ENCODE results near the gene MAPK14.
"Not testable (repeated sequence)": the region's sequence is repeated elsewhere in the genome, so short reads cannot be mapped to it uniquely, and the experiment has no call there.

MAPK14 gene

DNA sequence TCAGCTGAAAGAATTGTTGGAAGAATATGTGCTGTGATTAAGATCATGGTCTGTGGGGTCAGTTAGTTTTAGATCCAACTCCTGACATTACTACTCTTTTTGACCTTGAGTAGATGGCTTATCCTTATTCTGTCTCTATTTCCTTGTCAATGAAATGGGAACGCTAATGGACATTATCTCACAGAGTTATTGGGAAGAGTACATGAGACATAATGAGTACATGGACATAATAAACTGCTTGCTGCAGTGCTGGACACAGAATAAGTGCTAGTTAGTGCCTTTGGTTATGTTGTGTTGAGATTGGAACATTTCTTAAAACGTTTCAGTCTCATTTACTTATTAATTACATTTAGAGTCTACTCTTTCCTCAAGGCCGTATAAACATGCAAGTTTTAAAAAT, 42.6 kb downstream of the MAPK14 start:
- DNase-seq, result no peak

DNA sequence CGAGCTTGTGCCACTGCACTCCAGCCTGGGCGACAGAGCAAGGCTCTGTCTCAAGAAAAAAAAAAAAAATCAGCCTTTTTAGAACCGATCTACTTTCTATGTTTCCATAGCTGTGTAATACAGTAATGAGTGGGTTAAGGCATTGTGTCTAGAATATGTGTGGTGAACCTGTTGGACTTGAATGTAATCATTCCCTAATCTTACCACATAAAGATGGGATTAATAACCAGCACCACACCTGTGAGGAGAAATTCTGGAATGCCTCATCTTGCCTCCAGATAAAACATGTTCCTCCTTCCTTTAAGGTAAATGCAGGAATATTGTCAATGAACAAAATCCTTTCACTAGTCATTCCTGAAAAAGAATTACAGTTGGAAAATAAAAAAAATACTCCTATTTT, 43.7 kb downstream of the MAPK14 start:
- no peak for DNase-seq

DNA sequence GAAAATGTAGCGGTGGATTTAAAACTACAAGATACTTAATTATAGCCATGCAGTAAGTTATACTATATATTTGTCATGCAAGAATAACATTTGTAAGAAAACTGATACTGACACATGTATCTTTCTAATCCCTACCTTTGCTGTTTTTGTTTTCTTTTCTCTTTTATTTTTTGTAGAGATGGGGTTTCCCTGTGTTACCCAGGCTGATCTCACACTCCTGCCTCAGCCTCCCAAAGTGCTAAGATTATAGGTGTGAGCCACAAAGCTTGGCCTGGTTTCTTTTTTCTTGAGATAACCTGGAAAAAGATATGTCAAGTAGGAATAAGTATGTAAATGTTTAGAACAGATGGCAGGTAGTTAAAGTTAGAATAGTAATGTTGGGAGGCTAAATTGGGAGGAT, 44.1 kb downstream of the MAPK14 start:
- no peak for DNase-seq

DNA sequence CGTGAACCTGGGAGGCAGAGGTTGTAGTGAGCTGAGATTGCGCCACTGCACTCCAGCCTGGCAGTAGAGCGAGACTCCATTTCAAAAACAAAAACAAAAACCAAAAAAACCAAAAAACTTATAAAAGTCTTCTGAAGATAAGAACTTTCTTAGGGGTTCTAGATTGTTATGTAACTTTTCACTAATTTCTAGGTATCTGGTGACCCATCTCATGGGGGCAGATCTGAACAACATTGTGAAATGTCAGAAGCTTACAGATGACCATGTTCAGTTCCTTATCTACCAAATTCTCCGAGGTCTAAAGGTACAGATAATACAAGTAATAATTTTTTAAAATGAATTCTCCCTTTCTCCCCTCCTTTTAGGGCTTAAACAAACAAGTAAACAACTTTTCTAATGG, 45.1 kb downstream of the MAPK14 start:
- no peak for DNase-seq

DNA sequence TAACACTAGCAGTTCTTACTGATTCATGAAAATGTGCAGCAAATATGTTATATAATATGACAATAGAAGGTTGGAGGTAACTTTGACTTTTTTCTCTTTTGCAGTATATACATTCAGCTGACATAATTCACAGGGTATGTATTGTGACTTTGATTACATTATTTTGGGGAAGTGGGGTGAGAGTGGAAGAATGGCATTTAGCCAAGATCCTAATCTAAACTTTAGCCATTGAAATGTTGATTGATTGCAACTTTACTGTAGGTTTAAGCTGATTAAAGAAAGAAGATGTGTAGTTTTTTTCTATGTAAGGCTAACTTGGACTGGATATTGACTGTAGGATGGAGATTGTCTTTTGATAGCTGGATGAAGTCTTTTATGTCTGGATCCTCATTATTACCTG, 46.0 kb downstream of the MAPK14 start:
- no peak for DNase-seq

DNA sequence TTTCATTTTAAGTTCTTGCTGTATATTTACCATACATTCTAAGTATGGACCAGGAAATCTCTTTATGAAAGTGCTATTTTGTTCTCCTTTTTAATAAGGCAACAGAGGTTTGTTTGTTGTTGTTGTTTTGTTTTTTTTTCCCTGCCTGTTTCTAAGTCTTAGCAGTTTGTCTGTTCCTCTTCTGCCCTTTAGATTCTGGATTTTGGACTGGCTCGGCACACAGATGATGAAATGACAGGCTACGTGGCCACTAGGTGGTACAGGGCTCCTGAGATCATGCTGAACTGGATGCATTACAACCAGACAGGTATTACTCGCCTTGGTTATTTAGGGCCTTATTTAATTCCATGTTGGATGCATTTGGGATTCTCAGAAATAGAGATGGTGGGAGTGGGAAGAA, 48.0 kb downstream of the MAPK14 start:
- no peak for DNase-seq

DNA sequence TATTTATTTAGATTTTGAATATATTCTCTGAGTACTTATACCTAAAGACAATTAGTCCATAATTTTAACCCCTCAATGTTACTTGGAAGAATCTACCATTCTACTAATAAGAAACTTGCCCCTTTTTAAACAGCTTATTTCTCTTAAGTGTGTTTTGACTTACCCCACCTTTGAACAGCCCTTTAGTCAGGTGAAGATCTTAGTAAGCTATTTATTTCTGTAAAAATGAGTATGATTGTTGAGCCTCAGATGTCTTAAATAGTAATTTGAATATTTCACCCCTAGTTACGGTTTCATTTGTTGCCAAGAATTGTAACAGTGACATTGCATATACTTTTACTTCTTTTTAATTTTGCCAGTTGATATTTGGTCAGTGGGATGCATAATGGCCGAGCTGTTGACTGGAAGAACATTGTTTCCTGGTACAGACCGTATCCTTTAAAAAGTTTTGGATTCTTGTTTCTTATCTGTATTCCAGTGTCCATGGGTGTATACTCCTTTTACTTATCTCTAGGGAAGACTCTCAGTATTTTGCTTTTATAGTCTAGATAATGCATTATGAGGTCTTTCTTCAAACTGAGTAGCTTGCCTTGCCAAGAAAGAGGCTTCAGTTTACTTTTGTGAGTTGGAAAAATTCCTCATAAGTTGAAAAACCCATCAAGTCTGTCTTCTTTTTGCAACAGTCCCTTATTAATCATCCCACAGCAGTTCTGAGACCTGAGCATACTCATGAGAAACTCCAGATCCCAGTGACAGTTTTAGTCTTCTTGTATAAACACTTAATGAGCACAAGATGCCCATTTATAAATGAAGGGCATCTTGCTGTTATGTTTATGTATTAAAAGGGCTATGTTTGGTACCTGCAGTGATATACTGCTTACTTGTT, 48.8 kb downstream of the MAPK14 start:
- DNase-seq, result no peak

DNA sequence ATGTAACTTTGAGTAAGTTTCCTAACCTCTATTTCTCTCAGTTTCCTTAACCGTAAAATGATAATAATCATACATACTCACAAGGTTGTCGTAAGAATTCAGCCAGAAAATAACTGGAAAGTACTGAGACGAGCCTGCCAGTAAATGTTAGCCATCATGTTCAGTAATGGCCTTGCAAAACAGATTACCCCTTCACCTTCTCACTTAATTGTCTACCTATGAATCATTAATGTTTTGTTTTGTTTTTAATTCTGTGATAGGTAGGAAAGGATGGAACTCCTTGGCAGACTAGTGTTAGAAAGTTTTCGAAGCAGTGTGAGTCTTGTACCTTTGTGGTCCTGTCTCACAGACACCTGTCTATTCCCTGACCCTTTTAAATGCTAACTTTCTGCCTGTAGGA, 50.6 kb downstream of the MAPK14 start:
- DNase-seq, result no peak

DNA sequence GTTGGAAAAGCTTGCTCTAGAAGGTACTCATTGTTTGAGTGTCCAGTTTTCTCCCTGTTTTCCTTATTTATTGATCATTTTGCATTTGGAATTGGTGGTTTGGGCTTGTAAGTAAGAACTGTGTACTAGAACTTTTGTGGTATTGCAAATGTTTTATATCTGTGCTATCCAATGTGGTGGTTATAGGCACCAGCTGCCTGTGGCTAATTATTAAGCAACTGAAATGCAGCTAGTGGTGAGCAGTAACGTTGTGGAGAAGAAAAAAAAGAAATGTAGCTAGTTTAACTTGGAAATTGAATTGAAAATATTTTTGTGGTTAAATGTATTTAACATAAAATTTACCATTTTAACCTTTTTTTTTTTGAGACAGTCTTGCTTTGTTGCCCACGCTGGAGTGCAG, 52.0 kb downstream of the MAPK14 start:
- DNase-seq, result no peak

DNA sequence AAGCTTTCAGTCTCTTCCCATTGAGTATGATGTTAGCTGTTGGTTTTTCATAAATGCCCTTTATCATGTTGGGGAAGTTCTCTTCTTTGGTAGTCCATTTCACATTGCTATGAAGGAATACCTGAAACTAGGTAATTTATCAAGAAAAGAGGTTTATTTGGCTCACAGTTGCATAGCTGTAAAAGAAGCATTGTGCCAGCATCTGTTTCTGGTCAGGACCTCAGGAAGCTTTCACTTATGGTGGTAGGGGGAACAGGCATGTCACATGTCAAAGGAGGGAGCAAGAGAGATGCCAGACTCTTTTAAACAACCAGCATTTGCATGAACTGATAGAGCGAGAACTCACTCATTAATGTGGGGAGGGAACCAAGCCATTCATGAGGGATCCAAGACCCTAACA, 54.7 kb downstream of the MAPK14 start:
- no peak for DNase-seq

DNA sequence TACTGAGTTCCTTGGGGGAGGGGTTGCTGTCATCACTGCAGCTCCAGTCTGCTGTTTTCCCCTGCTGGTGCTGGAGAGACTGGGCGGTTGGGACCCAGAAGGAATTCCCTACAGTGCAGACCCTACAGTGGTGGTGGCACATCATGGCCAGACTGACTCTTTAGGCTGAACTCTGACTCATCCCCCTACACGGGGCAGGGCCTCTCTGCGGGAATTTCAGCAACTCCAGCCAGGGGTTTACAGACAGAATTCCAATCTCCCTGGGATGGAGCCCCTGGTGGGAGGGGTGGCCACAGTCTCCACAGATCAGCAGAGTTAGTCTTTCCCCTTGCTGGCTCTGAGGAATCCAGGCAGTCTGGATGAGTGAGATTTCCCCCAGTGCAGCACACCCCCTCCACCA, 55.8 kb downstream of the MAPK14 start:
- DNase-seq, result no peak

DNA sequence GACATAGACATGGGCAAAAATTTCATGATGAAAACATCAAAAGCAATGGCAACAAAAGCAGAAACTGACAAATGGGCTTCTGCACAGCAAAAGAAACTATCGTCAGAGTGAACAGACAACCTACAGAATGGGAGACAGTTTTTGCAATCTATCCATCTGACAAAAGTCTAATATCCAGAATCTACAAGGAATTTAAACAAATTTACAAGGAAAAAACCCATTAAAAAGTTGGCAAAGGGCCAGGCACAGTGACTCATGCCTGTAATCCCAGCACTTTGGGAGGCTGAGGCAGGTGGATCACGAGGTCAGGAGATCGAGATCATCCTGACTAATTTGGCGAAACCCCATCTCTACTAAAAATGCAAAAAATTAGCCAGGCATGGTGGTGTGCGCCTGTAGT, 60.6 kb downstream of the MAPK14 start:
- DNase-seq, result not testable (repeated sequence)

DNA sequence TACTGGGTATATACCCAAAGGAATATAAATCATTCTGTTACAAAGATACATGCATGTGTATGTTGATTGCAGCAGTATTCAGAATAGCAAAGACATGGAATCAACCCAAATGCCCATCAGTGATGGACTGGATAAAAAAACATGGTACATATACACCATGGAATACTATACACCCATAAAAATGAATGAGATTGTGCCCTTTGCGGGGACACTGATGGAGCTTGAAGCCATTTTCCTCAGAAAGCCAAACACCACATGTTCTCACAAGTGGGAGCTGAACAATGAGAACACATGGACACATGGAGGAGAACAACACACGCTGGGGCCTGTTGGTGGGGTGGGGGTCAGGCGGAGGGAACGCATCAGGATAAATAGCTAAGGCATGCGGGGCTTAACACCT, 61.4 kb downstream of the MAPK14 start:
- DNase-seq, result no peak

DNA sequence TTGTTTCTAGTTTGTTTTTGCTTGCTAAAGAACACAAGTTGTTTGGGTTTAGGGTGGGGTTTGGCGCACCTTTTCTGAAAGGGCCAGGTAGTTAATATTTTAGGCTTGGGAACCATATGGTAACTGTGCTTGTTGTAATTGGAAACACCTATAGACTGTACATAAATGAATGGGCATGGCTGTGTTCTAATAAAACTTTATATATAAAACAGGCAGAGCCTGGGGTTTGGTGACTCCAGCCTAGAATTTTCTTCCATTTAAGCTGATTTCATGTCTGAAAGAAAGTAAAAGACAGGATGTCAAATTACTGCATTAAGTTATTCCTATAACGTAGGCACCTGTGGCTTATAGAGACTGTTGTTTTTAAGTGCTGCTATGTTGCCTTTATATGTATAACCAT, 66.6 kb downstream of the MAPK14 start:
- DNase-seq, result no peak

DNA sequence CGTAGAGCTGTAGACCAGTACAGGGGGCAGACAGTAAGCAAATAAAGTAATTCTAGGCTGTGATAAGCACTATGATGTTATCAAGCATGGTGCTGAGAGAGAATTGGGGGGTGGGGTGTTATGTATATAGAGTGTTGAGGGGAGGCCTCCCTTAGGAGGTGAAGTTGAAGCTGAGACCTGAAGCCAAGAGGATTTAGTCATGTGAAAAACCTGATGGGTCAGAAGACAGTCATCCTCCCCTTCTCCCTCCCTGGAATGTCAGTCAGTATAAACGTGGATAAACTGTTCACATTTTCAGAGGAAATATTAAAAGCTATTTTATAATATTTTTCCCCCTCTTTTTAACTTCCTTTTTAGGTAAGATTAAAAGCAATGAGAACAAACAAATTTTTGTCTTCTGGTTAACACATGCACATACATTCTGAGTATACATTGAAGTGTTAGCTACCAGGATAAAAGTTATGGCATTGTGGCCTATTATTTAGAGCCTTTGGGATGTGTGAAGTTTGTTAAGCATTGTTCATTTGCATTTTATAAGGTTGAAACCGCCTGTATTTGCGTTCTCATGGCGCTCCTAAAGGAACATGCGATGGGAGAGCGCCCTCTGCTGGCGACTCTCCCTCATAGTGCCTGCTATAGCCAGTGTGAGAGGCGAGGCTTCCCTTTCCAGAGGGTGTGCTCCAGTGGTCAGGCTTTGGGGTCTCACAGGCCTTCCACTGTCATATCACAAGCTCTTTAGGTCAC, 67.3 kb downstream of the MAPK14 start:
- peak; percentile 14 for DNase-seq

DNA sequence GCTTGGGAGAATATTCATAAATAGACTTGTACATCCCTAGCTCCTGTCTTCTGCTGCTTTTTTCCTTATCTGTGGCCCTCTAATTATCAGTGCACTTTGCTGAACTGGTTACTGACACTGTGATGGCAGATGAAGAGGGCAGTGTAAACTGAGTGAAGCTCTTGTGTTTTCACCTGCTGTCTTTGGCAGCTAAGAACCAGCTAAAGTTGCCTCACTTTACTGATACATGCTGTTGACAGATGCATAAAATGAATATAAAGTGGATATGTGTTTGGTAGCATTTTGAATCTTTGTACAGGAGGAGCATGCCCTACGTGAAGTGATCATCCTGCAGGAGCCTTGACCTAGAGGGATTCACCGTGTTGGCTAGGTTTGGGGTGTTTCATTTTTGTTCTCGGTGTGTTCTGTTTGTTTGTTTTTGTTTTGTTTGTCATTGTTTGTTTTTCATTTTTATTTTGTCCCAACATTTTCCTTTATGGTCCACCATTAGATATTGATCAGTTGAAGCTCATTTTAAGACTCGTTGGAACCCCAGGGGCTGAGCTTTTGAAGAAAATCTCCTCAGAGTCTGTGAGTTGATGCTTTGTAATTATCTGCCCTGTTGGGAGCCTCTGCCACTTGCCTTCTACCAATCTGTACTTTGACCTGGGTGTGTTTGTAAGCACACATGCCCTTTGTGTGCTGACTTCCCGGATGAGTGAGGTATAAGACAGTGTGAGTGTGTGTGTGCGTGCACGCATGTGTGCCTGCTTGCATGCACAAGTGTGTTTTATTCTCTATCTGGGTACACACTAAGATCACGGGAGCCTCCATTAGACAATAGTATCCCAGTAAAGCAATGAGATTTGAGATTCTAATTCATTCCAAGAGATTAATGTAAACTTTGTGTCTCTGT, 68.1 kb downstream of the MAPK14 start:
- DNase-seq, result no peak

DNA sequence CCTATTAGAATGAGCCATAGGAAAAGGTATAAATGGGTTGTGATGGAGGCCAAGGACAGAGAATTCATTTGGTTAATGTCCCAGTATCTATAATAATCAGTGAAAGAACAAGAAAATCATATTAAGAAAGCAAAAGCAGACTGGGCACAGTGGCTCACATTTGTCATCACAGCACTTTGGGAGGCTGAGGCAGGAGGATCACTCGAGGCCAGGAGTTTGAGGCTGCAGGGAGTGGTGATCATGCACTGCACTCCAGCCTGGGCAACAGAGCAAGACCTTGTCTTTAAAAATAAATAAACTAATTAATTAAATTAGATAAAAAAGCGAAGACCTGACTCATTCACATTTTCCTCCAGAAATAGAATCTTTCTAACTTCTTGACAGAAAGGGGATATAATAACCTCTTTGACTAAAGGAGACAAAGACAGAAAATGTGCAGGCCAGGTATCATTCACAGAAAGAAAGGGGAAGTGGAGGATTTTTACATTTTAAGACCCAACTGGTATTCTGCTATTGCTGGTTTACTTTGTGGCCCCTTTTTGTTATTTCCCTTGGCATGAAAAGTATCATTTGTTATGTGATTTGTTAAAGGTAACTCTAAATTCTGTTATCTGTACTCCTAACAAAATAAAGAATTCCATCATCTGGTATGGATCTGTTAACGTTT, 70.8 kb downstream of the MAPK14 start:
- no peak for DNase-seq

DNA sequence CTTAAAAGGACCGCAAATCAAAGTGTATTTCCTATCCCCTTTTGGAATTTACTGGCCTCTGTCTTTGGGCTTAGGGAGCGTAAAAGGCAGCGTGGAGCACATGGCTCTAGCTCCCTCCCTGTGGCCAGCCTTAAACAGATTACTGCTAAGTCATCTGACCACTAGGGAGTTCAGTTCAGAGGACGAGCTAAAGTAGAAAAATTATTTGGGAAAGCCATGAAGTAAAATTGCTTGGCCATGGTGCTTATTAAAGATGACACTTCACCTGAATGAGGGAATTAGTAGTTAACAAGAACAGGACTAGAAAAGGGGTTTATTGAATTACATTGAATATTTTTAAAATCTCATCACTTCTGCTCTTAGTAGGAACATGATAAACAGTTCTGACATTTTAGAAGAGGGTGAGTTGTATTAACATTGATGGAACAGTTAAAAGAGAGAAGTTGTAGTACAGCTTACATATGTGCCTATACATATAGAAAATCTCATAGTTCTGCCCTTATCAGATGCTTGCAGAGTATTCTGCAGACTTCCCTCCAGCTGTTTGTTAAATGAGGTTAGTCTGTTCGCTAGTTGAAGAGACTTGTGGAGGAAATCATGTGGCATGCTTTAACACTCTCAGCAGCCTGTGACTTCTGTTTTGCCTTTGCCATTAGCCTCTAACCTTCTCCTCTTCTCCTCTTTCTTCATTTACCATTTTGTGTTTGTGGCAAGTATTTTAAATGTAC, 71.5 kb downstream of the MAPK14 start:
- DNase-seq, result no peak

DNA sequence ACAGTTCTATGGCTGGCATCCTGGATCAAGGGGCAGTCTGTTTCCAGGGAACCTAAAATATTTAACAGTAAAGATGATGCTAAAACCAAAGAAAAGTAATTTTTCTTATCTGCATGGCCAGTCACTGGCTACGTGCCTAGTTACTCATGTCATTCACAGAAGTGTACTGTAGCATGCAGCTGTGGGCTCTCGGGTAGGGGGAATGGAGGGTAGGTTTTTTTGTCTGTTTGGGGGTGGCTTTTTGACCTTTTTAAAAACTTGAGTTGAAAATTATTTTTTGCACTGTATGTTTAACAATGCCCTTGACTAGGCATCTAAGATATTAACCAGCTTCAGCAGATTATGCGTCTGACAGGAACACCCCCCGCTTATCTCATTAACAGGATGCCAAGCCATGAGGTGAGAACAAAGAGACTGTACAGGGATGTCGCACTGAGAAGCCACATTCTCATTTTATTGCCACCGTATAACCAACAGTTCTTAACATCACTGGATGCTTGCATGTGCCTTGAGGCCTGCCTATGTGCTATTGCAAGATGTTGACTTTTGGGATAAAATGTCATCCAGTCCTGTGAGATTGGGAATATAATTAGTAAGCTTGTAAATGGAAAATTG, 72.4 kb downstream of the MAPK14 start:
- no peak for DNase-seq

DNA sequence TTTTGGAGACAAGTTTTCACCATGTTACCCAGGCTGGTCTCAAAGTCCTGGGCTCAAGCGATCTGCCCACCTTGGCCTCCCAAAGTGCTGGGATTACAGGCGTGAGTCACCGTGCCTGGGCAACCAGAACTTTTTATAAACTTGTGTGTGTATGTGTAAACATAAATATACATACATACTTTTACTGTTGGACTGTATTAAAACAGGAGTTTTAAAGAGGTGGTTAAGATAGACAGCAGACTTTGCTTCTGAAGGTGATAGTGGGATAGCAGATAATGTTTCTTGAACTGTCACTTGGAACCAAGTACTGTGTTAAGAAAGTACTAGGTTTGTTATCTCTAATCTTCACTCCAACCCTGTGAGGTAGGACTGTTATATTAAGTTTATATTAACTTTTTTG, 74.1 kb downstream of the MAPK14 start:
- DNase-seq, result no peak

DNA sequence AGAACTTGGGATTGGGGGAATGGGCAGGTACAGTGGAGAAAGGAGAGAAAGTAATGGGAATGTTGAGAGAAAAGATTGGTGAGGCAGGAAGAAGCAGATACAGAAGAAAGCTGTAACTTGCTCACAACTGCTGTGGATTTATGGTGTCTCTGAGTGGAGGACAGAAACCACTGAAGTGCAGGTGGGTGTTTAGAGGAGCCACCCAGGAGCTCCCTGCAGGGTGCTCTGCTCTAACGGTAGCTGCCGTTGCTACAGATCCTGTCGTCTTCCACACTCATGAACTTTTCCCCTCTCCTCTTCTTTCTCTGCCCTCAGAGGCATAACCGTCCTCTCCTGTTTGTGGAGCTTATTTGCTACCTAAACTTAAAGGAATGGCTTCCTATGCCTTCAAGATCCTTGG, 75.2 kb downstream of the MAPK14 start:
- DNase-seq, result no peak

DNA sequence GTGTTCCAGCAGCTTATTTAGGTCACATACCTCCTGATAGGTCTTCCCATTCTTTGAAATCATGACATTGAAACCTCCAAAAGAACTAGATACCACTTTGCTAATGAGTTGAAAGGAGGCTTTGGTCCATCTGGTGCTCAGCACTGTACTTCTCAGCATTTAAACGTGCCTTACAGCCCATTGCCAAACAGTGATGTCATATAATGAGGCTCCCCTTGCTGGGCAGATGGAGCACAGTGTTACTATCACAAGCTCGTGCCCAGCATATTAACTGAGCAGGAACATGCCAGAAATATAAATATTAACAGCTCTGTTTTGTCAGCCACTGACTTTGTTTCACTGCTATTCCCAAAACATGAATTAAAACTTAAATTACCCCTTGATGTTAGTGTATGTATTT, 77.2 kb downstream of the MAPK14 start:
- no peak for DNase-seq

All from NCI-H2029 treated with DMSO at 0.1 percent for 48 hours (cell line).